Lung (tissue), 12 donors: ENCODE measurements around the gene PDLIM3. TPM values are rescaled to one million over a fixed set of nuclear protein-coding genes. Genes with fewer than 3 reads are reported as not detected.
A peak's percentile ranks its signal among the peaks of the same experiment; 100 is the strongest.

Experiments
- ATAC-seq: fragments of 200-7000 bp; cut with Tn5 transposase; one replicate; pipeline ENCODE4 v1.9.1; 2020; ENCODE audit warnings: moderate number of reproducible peaks; ENCODE audit not compliant: insufficient read depth, low FRiP score
- DNase-seq, 3 donors: peaks; one replicate each; pipeline ENCODE4 v3.0.0-alpha.2; 2013 to 2017
- H3K27ac ChIP-seq, 2 donors: one replicate each; pipeline ENCODE4 v1.5.1; 2013; ENCODE audit warnings: mild to moderate bottlenecking in 2 of 2, moderate library complexity in 2 of 2, control low read depth in 1 of 2, inconsistent platforms in 1 of 2, low read depth in 1 of 2, low read length in 1 of 2
- H3K27me3 ChIP-seq, 3 donors: one replicate each; pipeline ENCODE4 v1.5.1; 2013; ENCODE audit warnings: low read length in 2 of 3; ENCODE audit not compliant: control insufficient read depth in 3 of 3, insufficient read depth in 3 of 3
- H3K36me3 ChIP-seq, 4 donors: one replicate each; pipeline ENCODE4 v1.5.1; 2013; ENCODE audit warnings: low read length in 4 of 4, mild to moderate bottlenecking in 1 of 4, moderate library complexity in 1 of 4; ENCODE audit not compliant: control insufficient read depth in 4 of 4, insufficient read depth in 4 of 4
- H3K4me1 ChIP-seq, 5 donors: one replicate each; pipeline ENCODE4 v1.5.1; 2013; ENCODE audit warnings: low read length in 5 of 5, mild to moderate bottlenecking in 2 of 5, moderate library complexity in 1 of 5; ENCODE audit not compliant: control insufficient read depth in 5 of 5, insufficient read depth in 5 of 5
- H3K4me3 ChIP-seq: one replicate; pipeline ENCODE4 v1.5.1; 2013; ENCODE audit warnings: mild to moderate bottlenecking, control low read depth, moderate library complexity
- H3K9ac ChIP-seq, 2 donors: one replicate each; pipeline ENCODE4 v1.5.1; 2013; ENCODE audit warnings: low read length in 2 of 2, control low read depth in 1 of 2; ENCODE audit not compliant: insufficient read depth in 1 of 2
- H3K9me3 ChIP-seq, 4 donors: one replicate each; pipeline ENCODE4 v1.5.1; 2013; ENCODE audit warnings: low read length in 3 of 4, mild to moderate bottlenecking in 1 of 4, moderate library complexity in 1 of 4; ENCODE audit not compliant: control insufficient read depth in 4 of 4, insufficient read depth in 3 of 4
- WGBS, 2 donors: extraction: QIAGEN DNeasy Blood & Tissue Kit; methylation state at CpG; one replicate each; pipeline ENCODE4 v1.1.7; 2013; 5-methylcytosine and 5-hydroxymethylcytosine counted together
- polyA plus RNA-seq, 2 donors: library from polyadenylated mRNA; stranded (reverse); fragments of 200-250 nt; gene quantifications; one replicate each; pipeline ENCODE4 v1.2.1, GENCODE V29; 2013
- total RNA-seq, 2 donors: library from RNA; depleted of rRNA in 1 of 2; stranded (reverse); fragments of >200 nt in 1 of 2; gene quantifications; one replicate each; pipeline ENCODE4 v1.2.1, GENCODE V29; 2014 to 2021
- TF ChIP-seq, protein P1 (sequence below): IDR thresholded peaks from 2 replicates; pipeline ENCODE4 v1.5.1; 2012; ENCODE audit warnings: mild to moderate bottlenecking; ENCODE audit errors: control extremely low read depth, extremely low read depth
- donor health status: control.
- donor health status: control.
- donor health status: Bipolar disorder and iron deficiency.
- donor health status: healthy.
- donor health status: DM: yes; HTN: yes; CAD: no.

Gene PDLIM3
- total and polyA plus RNA-seq, 4 donors, result 21.5 to 58.1 (median 33.9) TPM

DNA sequence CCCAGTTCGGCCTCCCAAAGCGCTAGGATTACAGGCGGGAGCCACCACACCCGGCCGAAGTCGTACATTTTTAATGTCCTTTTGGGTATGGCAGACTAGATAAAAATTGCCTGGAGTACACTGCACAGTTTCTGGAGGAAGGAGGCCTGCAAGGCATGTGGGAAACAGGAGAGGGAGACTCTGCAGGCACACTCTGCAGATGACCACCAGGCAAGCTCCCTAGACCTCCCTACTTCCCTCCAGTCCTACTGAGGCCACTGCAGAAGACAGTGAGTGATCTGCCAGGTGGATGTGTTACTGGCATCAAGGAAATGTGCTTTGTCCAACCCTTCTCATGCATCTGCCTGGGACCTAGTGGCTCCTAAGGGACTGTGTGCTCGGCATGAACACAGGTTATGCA lies 11.4 kb downstream of the PDLIM3 start:
- H3K27ac ChIP-seq, result no peak overlapping the region
- H3K27me3 ChIP-seq, result no peaks in the 10 kb centered on the region
- WGBS, 2 donors, result 84 to 89% methylated on average over 7 of the region's 7 CpGs
- TF ChIP-seq, protein P1, sequence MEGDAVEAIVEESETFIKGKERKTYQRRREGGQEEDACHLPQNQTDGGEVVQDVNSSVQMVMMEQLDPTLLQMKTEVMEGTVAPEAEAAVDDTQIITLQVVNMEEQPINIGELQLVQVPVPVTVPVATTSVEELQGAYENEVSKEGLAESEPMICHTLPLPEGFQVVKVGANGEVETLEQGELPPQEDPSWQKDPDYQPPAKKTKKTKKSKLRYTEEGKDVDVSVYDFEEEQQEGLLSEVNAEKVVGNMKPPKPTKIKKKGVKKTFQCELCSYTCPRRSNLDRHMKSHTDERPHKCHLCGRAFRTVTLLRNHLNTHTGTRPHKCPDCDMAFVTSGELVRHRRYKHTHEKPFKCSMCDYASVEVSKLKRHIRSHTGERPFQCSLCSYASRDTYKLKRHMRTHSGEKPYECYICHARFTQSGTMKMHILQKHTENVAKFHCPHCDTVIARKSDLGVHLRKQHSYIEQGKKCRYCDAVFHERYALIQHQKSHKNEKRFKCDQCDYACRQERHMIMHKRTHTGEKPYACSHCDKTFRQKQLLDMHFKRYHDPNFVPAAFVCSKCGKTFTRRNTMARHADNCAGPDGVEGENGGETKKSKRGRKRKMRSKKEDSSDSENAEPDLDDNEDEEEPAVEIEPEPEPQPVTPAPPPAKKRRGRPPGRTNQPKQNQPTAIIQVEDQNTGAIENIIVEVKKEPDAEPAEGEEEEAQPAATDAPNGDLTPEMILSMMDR, result no peak
- H3K36me3 ChIP-seq, result peaks cover 0 to 21% (median 0%) of the 10 kb centered on the region in 4 donors
- H3K4me3 ChIP-seq, result no peak overlapping the region
- no peak for ATAC-seq
- H3K9me3 ChIP-seq, result peaks cover 0 to 7% (median 0%) of the 10 kb centered on the region in 4 donors
- no peak overlapping the region for H3K9ac ChIP-seq
- no peak for DNase-seq
- H3K4me1 ChIP-seq, result peaks cover 0 to 4% (median 0%) of the 10 kb centered on the region in 5 donors

DNA sequence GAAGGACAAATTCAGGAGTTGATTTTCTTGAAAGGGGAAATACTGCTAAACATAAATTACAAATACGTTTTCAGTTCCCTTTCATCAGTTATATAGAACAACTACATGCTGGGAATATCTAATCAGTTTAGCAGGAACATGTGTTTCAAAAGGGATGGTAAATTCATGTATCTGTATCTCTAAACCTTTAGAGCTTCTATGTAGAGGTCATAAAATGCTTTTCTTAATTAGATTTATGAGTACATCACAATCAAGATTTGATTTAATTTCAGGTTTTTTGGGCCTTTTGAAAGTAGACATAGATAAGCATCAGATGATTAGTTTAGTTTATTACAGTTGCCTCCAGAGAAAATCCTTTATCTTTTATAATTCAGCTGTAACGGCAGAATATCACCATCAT lies 12.9 kb downstream of the PDLIM3 start:
- Histone ChIP-seq H3K36me3 (peaks cover 0 to 20% (median 0%) of the 10 kb centered on the region in 4 donors), H3K9ac (no peak overlapping the region), H3K4me3 (no peak overlapping the region), H3K9me3 (peaks cover 0 to 7% (median 0%) of the 10 kb centered on the region in 4 donors), H3K27ac (no peak overlapping the region), H3K27me3 (no peaks in the 10 kb centered on the region), H3K4me1 (peaks cover 0 to 4% (median 0%) of the 10 kb centered on the region in 5 donors)
- DNase-seq (no peak), ATAC-seq (no peak)
- TF ChIP-seq, protein P1, result no peak
- 61% methylated on average over 2 of the region's 2 CpGs; no CpG with 5 or more reads in 1 of the 2 donors for WGBS, 2 donors

DNA sequence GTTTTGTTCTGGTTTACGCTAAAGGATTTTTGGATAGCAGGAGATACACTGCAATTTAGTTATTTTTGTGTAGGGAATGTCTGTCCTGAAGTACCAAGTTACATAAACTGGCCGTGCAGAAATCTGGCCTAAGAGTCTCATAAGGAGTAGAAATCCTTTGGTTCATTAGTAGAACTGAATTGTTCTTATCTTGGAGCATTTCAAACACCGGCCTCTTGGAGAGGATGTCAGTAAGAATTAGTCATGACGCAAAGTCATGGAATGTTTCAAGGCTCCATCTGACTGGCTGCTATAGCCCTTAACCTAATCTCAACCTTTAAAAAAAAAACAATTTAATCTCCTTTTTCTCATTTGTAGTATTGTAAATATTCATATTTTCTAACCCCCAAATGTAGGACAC lies 15.2 kb downstream of the PDLIM3 start:
- TF ChIP-seq, protein P1, result no peak
- H3K4me3 ChIP-seq, result no peak overlapping the region
- H3K27ac ChIP-seq, result peak overlapping the region in 1 of 2 donors; percentile 53
- no peaks in the 10 kb centered on the region for H3K27me3 ChIP-seq
- H3K36me3 ChIP-seq, result peaks cover 0 to 25% (median 0%) of the 10 kb centered on the region in 4 donors
- H3K4me1 ChIP-seq, result peaks cover 0 to 4% (median 0%) of the 10 kb centered on the region in 5 donors
- no peaks in the 10 kb centered on the region for H3K9me3 ChIP-seq
- ATAC-seq (peak; percentile 90), DNase-seq (peak in 1 of 3 donors; percentile 37)
- 54 to 81% methylated on average over 4 of the region's 4 CpGs for WGBS, 2 donors
- no peak overlapping the region for H3K9ac ChIP-seq

DNA sequence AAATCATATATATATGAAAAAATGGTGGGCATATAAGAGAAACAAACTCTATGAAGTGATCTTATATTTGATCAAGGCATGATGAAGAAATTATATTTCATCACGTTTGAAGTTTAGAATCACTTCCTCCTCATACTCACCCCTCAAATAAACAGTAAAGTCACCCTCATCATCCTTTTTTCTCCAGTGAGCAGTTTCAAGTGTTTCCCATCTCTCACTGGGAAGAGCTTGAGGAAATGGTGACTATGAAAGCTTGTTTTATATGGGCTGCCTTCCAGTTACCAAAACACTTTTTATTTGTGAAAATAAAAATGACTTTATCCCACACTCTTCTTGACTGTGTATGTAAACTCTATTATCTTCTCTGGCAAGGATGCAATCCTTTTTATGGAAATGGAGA lies 16.8 kb downstream of the PDLIM3 start:
- WGBS, 2 donors, result 7 to 9% methylated on average over 1 of the region's 1 CpG
- ATAC-seq (no peak), DNase-seq (peak in 1 of 3 donors; percentile 29)
- Histone ChIP-seq H3K36me3 (peaks cover 0 to 21% (median 2%) of the 10 kb centered on the region in 4 donors), H3K4me1 (peaks cover 4 to 8% (median 5%) of the 10 kb centered on the region in 5 donors), H3K9me3 (no peaks in the 10 kb centered on the region), H3K27ac (no peak overlapping the region), H3K27me3 (no peaks in the 10 kb centered on the region), H3K4me3 (no peak overlapping the region), H3K9ac (no peak overlapping the region)
- TF ChIP-seq, protein P1, result no peak
